T-helper 1 cell treated with Interleukin-12 subunit alpha and Interleukin-12 subunit beta and Interleukin-4 antibody, amounts not matched to agents 30 ng/mL and 1 ng/mL, for 36 hours (primary cell): ENCODE data around the gene SNX30. TPM values are rescaled to one million over a fixed set of nuclear protein-coding genes. Genes with fewer than 3 reads are reported as not detected.
"Not testable (repeated sequence)": the region's sequence is repeated elsewhere in the genome, so short reads cannot be mapped to it uniquely, and the experiment has no call there.

Experiments
- intact Hi-C: fragments of 100-400 bp; cut with micrococcal nuclease; formaldehyde crosslinking; loops from one replicate; pipeline ENCODE4 v1.15.1; 2024
- total RNA-seq: library from RNA; stranded (reverse); gene quantifications from 2 replicates; pipeline ENCODE4 v1.2.3, GENCODE V29; 2022

SNX30 gene
- 5.8 and 6.0 TPM in 2 replicates for total RNA-seq

GRCh38 chr9:112750016-112750763 is at the start of gene SNX30:
Gene SNX30, plus strand, starts transcription at chr9:112750760. Its CDS starts 242 bp downstream, at chr9:112751002.
- intact Hi-C loops, result loop anchor here (1.0 to 10.0 kb wide), 14 partner anchors 32 to 1267 kb away; partner anchors contain the start of genes CDC26, DNAJC25, FKBP15 and GNG10

- intact Hi-C loops, result no loop called here
Observed at GRCh38 chr9:112703304-112703703, 47.3 kb upstream of the SNX30 start.

DNA sequence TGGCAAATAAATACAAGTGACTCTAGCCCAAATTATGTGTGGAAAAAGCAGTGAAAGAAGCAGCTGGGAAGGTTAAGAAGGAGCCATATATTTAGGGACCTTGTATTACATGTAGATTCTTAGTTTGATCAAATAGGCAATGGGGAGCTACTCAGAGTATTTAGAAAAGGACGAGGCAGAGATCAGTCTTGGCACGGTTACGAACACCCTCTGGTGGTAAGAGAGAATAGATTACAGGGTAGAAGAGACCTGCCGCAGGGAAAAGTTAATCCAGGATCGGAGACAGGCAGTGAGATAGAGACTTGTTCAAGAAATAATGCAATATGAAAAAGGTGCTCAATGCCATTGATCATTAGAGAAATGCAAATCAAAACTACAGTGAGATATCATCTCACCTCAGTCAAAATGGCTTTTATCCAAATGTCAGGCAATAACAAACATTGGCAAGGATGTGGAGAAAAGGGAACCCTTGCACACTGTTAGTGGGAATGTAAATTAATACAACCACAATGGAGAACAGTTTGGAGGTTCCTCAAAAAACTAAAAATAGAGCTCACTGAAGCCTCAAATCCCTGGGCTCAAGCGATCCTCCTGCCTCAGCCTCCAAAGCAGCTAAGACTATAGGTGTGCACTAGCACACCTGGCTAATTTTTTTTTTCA is 44.7 kb upstream of the SNX30 start:
- intact Hi-C loops, result no loop called here

- intact Hi-C loops, result no loop called here
Observed at GRCh38 chr9:112711050-112711689, 39.4 kb upstream of the SNX30 start.

- intact Hi-C loops, result no loop called here
Observed at GRCh38 chr9:112712678-112713077, 37.9 kb upstream of the SNX30 start.

DNA sequence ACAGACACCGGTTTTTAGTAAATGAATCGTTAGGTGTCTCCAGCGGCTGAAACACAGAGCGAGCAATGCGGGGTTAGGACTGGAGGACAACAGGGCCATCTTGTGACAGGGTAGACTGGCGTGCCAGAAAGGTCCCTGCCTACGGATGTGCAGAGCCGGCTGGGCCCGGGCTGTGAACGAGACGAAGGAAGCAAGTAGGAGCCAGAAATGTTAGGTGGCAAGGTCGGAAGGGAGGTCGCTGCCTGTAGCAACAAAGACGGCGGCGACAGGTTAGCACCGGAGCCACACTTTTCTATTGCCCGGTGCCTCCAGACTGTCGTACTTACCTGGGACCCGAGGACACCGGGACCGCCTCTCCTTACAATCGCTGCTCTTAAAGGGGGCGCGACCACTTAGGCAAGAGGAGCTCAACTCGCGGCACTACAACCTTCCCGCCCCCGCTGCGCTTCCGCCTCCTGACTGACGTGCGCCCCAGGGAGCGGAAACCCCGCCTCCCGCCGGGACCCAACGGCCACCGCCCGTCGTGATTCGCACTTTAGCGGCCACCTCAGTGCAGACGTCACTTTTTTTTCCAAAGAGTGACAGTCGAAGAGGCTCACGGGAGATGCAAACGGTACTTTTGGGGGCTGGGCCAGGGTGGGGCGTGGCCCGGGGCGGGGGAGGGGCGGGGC is 32.8 kb upstream of the SNX30 start, which contains the start of gene INIP:
Gene INIP (minus strand): TSS at position 457 of the 671 bp plus-strand sequence. CDS start 1,632 bp downstream, outside the sequence.
- intact Hi-C loops, result loop anchor here (1.0 to 5.0 kb wide), 19 partner anchors 33 to 1670 kb away; partner anchors contain the start of genes AKNA, ALAD, DNAJC25 and ECPAS

- intact Hi-C loops, result loop anchor here (2.0 to 5.0 kb wide), 5 partner anchors 504 to 1668 kb away; partner anchors contain the start of genes AKNA and ALAD
Observed at GRCh38 chr9:112719241-112719691, 31.3 kb upstream of the SNX30 start.

DNA sequence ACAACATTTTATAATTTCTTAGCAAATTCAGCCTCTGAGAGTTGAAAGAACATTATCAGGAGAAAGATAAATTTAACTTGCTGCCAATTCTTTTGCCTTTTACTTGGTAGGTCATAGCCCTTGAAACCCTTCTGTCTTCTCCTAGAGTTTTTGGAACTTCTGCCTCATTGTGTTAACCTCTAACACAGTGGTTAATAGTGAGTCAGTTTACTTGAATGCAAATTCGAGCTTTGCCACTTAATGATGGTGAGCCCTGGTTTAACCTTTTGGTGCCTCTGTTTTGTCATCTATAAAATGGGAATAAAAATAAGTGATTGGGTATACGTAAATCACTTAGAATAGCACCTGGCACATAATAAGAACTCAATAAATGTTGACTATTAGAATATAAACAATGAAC is 30.9 kb upstream of the SNX30 start:
- intact Hi-C loops, result loop anchor here (2.0 to 5.0 kb wide), 5 partner anchors 503 to 1668 kb away; partner anchors contain the start of genes AKNA and ALAD

GRCh38 chr9:112720113-112720780 is 30.3 kb upstream of the SNX30 start:
- intact Hi-C loops, result no loop called here

DNA sequence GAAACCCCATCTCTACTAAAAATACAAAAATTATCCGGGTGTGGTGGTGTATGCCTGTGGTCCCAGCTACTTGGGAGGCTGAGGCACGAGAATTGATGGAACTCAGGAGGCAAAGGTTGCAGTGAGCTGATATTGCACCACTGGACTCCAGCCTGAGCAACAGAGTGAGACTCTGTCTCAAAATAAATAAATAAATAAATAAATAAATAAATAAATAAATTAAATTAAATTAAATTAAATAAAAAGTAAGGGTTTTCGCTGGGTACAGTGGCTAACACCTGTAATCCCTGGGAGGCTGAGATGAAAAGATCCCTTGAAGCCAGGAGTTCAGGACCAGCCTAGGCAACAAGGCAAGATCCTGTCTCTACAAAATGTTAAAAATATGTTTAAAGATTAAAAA is 27.8 kb upstream of the SNX30 start:
- intact Hi-C loops, result not testable (repeated sequence)

- intact Hi-C loops, result no loop called here
Observed at GRCh38 chr9:112725961-112726360, 24.6 kb upstream of the SNX30 start.

DNA sequence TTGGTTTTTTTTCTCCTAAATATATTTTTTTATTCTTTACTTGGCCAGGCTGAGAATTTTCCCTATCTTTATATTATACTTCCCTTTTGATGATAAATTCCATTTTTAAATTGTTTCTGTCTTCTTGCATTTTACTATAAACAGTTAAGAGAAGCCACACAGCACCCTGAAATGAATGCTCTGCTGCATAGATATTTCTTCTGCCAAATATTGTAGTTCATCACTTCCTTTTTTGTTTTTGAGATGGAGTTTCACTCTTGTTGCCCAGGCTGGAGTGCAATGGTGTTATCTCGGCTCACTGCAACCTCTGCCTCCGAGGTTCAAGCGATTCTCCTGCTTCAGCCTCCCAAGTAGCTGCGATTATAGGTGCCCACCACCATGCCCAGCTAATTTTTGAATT is 24.1 kb upstream of the SNX30 start:
- intact Hi-C loops, result no loop called here

DNA sequence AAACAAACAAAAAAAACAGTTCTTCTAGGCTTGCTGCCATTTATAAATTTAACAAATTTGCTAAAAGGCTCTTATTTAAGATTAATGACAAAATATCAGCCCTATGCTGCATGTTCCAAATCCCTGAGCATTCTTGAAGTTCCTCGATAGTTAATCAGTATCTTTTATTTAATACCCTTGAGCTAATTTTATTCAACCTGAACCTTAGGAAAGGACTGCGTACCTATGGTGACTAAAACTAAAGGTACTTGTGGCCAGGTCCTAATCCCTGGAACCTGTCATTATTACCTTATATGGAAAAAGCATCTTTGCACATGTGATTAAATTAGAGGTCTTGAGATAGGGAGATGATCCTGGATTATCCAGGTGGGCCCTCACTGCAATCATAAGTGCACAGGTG is 22.2 kb upstream of the SNX30 start:
- intact Hi-C loops, result no loop called here

DNA sequence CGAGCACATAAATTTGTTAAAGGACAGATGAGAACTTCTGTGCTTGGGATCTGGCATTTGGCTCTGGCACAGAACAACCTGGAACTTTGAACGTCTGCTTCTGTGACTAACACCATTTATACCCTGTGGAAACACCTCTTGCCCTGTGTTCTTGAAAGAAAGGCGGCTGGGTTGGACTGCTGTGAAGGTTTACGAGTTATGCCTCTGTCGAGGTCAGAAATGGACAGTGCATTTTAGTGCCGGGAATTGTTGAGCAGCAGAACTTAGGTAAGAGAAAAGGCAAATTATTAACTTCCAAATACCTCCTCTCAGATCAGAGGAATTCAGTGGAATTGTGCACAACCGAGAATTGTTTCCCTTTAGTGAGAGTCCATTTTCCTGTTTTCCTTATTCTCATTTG is 18.6 kb upstream of the SNX30 start:
- intact Hi-C loops, result no loop called here

GRCh38 chr9:112734892-112735291 is 15.7 kb upstream of the SNX30 start:
- intact Hi-C loops, result no loop called here

- intact Hi-C loops, result no loop called here
Observed at GRCh38 chr9:112743216-112743836, 7.2 kb upstream of the SNX30 start.

DNA sequence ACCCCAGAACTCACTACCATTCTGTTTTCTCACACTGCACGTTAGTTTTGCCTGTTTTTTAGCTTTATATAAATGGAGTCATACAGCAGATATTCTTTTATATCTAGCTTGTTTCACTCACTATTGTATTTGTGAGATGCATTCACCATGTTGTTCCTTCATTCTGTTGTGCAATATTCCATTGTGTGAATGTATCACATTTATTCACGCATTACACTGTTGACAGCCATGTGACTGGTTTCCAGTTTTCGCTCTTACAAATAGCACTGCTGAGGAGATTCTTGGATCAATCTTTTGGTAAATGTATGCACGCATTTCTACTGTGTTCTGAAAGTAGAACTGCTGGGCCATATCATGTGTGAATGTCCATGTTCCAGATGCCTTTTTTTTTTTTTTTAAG is 6.4 kb upstream of the SNX30 start:
- intact Hi-C loops, result no loop called here

GRCh38 chr9:112747094-112747493 is 3.5 kb upstream of the SNX30 start:
- intact Hi-C loops, result no loop called here

DNA sequence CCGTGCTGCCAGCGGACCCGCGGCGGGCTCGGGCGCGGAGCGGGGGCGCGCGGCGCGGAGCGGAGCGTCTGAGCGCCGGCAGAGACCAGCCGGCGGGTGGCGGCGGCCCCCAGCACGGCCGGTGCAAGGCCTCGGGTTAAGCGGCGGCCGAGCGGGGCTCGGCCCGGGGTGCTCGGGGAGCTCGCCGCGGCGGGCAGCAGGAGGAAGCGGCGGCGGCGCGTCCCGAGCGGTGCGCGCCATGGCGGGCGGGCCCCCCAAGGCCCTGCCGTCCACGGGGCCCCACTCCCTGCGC is 150 bp downstream of the SNX30 start:
- intact Hi-C loops, result loop anchor here (1.0 to 10.0 kb wide), 14 partner anchors 32 to 1267 kb away; partner anchors contain the start of genes CDC26, DNAJC25, FKBP15 and GNG10
